HepG2 (cell line): Measurements from ENCODE around the gene MTSS2. TPM values are rescaled to one million over a fixed set of nuclear protein-coding genes. Genes with fewer than 3 reads are reported as not detected.
A peak's percentile ranks its signal among the peaks of the same experiment; 100 is the strongest.

ENCODE experiments used
- CSRNP2 ChIP-seq: sonication (generic); formaldehyde crosslinking; conservative IDR thresholded peaks from 2 replicates; pipeline ENCODE4 v1.8.0; 2022; ENCODE audit warnings: low read depth, missing genetic modification reagents
- DPF2 ChIP-seq: sonication (generic); formaldehyde crosslinking; IDR thresholded peaks from 2 replicates; pipeline ENCODE4 v1.4.0; 2020; ENCODE audit warnings: mild to moderate bottlenecking, low read depth, missing genetic modification reagents, borderline replicate concordance
- FIP1L1 ChIP-seq: fragments of 200-400 bp; formaldehyde crosslinking; IDR thresholded peaks from 2 replicates; pipeline ENCODE4 v1.6.1; 2018; ENCODE audit warnings: low read depth, mild to moderate bottlenecking, low read length, moderate library complexity, borderline replicate concordance; ENCODE audit not compliant: insufficient read depth
- HOMEZ ChIP-seq: IDR thresholded peaks from 2 replicates; pipeline ENCODE4 v1.6.1; 2016; ENCODE audit warnings: low read depth
- KAT8 ChIP-seq: IDR thresholded peaks from 2 replicates; pipeline ENCODE4 v1.6.1; 2016; ENCODE audit warnings: missing genetic modification reagents, missing compliant biosample characterization
- MEIS2 ChIP-seq: sonication (generic); formaldehyde crosslinking; IDR thresholded peaks from 2 replicates; pipeline ENCODE4 v1.9.0; 2021; ENCODE audit warnings: mild to moderate bottlenecking, missing genetic modification reagents
- NFIC ChIP-seq: IDR thresholded peaks from 2 replicates; pipeline ENCODE4 v1.6.1; 2012; ENCODE audit warnings: mild to moderate bottlenecking, low read length, inconsistent platforms
- PAXIP1 ChIP-seq: sonication (generic); formaldehyde crosslinking; conservative IDR thresholded peaks from 2 replicates; pipeline ENCODE4 v1.4.0; 2020; ENCODE audit warnings: mild to moderate bottlenecking, missing genetic modification reagents, moderate library complexity
- SRSF9 ChIP-seq: fragments of 200-400 bp; formaldehyde crosslinking; IDR thresholded peaks from 2 replicates; pipeline ENCODE4 v1.6.1; 2018; ENCODE audit warnings: borderline replicate concordance, mild to moderate bottlenecking, low read depth, low read length; ENCODE audit not compliant: insufficient read depth, poor library complexity, severe bottlenecking
- SRY ChIP-seq: sonication (generic); formaldehyde crosslinking; IDR thresholded peaks from 2 replicates; pipeline ENCODE4 v1.8.0; 2022; ENCODE audit warnings: mild to moderate bottlenecking, missing genetic modification reagents
- XRCC5 ChIP-seq: fragments of 200-400 bp; formaldehyde crosslinking; optimal IDR thresholded peaks from 2 replicates; pipeline ENCODE3; 2017; ENCODE audit warnings: mild to moderate bottlenecking, low read length
- ZBTB25 ChIP-seq: IDR thresholded peaks from 2 replicates; pipeline ENCODE4 v1.6.1; 2018; ENCODE audit warnings: missing genetic modification reagents
- ZBTB37 ChIP-seq: sonication (generic); formaldehyde crosslinking; IDR thresholded peaks from 2 replicates; pipeline ENCODE4 v1.4.0; 2020; ENCODE audit warnings: mild to moderate bottlenecking, missing genetic modification reagents
- ZNF350 ChIP-seq: sonication (generic); formaldehyde crosslinking; IDR thresholded peaks from 2 replicates; pipeline ENCODE4 v1.4.0; 2020; ENCODE audit warnings: mild to moderate bottlenecking, low read depth, missing genetic modification reagents, borderline replicate concordance
- ZNF451 ChIP-seq: sonication (generic); formaldehyde crosslinking; IDR thresholded peaks from 2 replicates; pipeline ENCODE4 v1.5.0; 2020; ENCODE audit warnings: mild to moderate bottlenecking, missing genetic modification reagents
- ZNF557 ChIP-seq: sonication (generic); formaldehyde crosslinking; IDR thresholded peaks from 2 replicates; pipeline ENCODE4 v1.4.0; 2020; ENCODE audit warnings: missing genetic modification reagents
- ZNF691 ChIP-seq: sonication (generic); formaldehyde crosslinking; IDR thresholded peaks from 2 replicates; pipeline ENCODE4 v1.4.0; 2020; ENCODE audit warnings: missing genetic modification reagents, low read depth, mild to moderate bottlenecking, borderline replicate concordance
- polyA plus RNA-seq, 8 experiments: library from polyadenylated mRNA; depleted of rRNA in 3 of 8; stranded (reverse) in 7 of 8; unstranded in 1 of 8; fragments of >200 nt; fragmentation: Illumina TruSeq in 4 of 8; extraction: Trizol in 4 of 8; gene quantifications; 2 replicates each; pipeline versions ENCODE4 v1.2.1 to v1.2.3, GENCODE V29; 2011 to 2016; ENCODE audit warnings: low read depth in 4 of 8, missing spikeins in 1 of 8, mixed read lengths in 1 of 8; ENCODE audit not compliant: insufficient read depth in 1 of 8
- total RNA-seq, 5 experiments: library from RNA; depleted of rRNA; stranded (reverse); fragments of >200 nt; fragmentation: Illumina TruSeq; extraction: Trizol; gene quantifications; 2 replicates each; pipeline ENCODE4 v1.2.3, GENCODE V29; 2016; ENCODE audit warnings: low read depth in 1 of 5

MTSS2 gene
- total and polyA plus RNA-seq, 2 of the 13 experiments (the other 11 are each of a cell fraction or from before 2014, with no cell fraction given), result 132 to 242 TPM

GRCh38 chr16:70725024-70725911 lies 39.4 kb upstream of the MTSS2 start (continued):
- TF ChIP-seq SRY (CRISPR knock-in tag) (peak; percentile 32; the same call in 1 of the 2 replicates), ZNF451 (peak; percentile 3; the same call in 1 of the 2 replicates), FIP1L1 (0 out of 2 replicates have a peak, but pooled peaks have one; percentile 50), ZNF557 (CRISPR knock-in tag) (no peak), ZBTB37 (CRISPR knock-in tag) (peak; percentile 53; the same call in 1 of the 2 replicates), PAXIP1 (CRISPR knock-in tag) (peak; percentile 94), DPF2 (CRISPR knock-in tag) (peak; percentile 47), NFIC (no peak; the same call in none of the 2 replicates), ZBTB25 (CRISPR knock-in tag) (peak; percentile 54), MEIS2 (CRISPR knock-in tag) (peak; percentile 61), HOMEZ (CRISPR knock-in tag) (no peak; the same call in 1 of the 2 replicates), SRSF9 (no peak), KAT8 (peak; percentile 85; the same call in 1 of the 2 replicates), CSRNP2 (CRISPR knock-in tag) (no peak), ZNF691 (peak; percentile 86), ZNF350 (peak; percentile 78; the same call in 1 of the 2 replicates), XRCC5 (peak; percentile 6)
